SK-N-SH (cell line): ENCODE measurements around the gene GPR107. TPM values are rescaled to one million over a fixed set of nuclear protein-coding genes. Genes with fewer than 3 reads are reported as not detected.
A peak's percentile ranks its signal among the peaks of the same experiment; 100 is the strongest.

ENCODE experiments used
- CTCF ChIA-PET: fragments of 300-600, 350-600 bp; formaldehyde crosslinking; extraction: SDS; loops from one replicate; lab custom pipeline; 2021; lab: Yijun Ruan, JAX
- POLR2A ChIA-PET: fragments of 350-600 bp; sonication (Branson Sonifier 250); formaldehyde crosslinking; extraction: SDS; loops from one replicate; lab custom pipeline; 2020; ENCODE audit warnings: antibody characterized with exemption, inconsistent platforms; lab: Yijun Ruan, JAX
- DNase-seq: peaks from one replicate; pipeline ENCODE4 v3.0.0; 2012
- H2AFZ ChIP-seq: fragments of 200-600 bp; sonication (generic); 2 replicates; pipeline ENCODE4 v1.8.1; 2016; ENCODE audit warnings: antibody characterized with exemption, mild to moderate bottlenecking, low read depth
- H3F3A ChIP-seq: fragments of 200-600 bp; sonication (generic); replicated peaks from 2 replicates; pipeline ENCODE3; 2016; ENCODE audit warnings: antibody characterized with exemption, mild to moderate bottlenecking; ENCODE audit not compliant: insufficient read depth
- H3K27ac ChIP-seq, 2 experiments: fragments of 200-500 bp in 1 of 2; fragments of 200-600 bp in 1 of 2; sonication (Bioruptor generic) in 1 of 2; sonication (generic), shearing (Covaris generic) in 1 of 2; 2 replicates each; pipeline versions ENCODE4 v1.5.1 to v1.6.1; 2014 to 2016; ENCODE audit warnings: low read depth in 2 of 2, inconsistent platforms in 1 of 2, low read length in 1 of 2, mild to moderate bottlenecking in 1 of 2, mixed read lengths in 1 of 2
- H3K27me3 ChIP-seq: fragments of 200-600 bp; sonication (generic), shearing (Covaris generic); 2 replicates; pipeline ENCODE4 v1.6.1; 2016; ENCODE audit warnings: mixed run types; ENCODE audit not compliant: insufficient read depth
- H3K36me3 ChIP-seq, 2 experiments: fragments of 200-500 bp in 1 of 2; fragments of 200-600 bp in 1 of 2; sonication (Bioruptor generic) in 1 of 2; sonication (generic) in 1 of 2; replicated peaks in 1 of 2; 2 replicates each; pipeline versions ENCODE3 to v1.5.1; 2014 to 2016; ENCODE audit warnings: low read length in 1 of 2, mild to moderate bottlenecking in 1 of 2; ENCODE audit not compliant: insufficient read depth in 2 of 2, control insufficient read depth in 1 of 2
- H3K4me1 ChIP-seq, 2 experiments: fragments of 200-500 bp in 1 of 2; fragments of 200-600 bp in 1 of 2; sonication (Bioruptor generic) in 1 of 2; sonication (generic), shearing (Covaris generic) in 1 of 2; 2 replicates each; pipeline versions ENCODE4 v1.5.1 to v1.6.1; 2014 to 2016; ENCODE audit warnings: low read depth in 1 of 2, low read length in 1 of 2, mixed run types in 1 of 2; ENCODE audit not compliant: insufficient read depth in 2 of 2, control insufficient read depth in 1 of 2
- H3K4me2 ChIP-seq: fragments of 200-600 bp; sonication (generic), shearing (Covaris generic); 2 replicates; pipeline ENCODE4 v1.6.1; 2017; ENCODE audit warnings: mixed run types
- H3K4me3 ChIP-seq, 2 experiments: fragments of 200-500 bp in 1 of 2; fragments of 200-600 bp in 1 of 2; sonication (Bioruptor generic) in 1 of 2; sonication (generic), shearing (Covaris generic) in 1 of 2; 2 replicates each; pipeline versions ENCODE4 v1.5.1 to v1.8.1; 2014 to 2016; ENCODE audit warnings: low read depth in 2 of 2, inconsistent platforms in 1 of 2, low read length in 1 of 2, mild to moderate bottlenecking in 1 of 2, mixed read lengths in 1 of 2, moderate library complexity in 1 of 2
- H3K79me2 ChIP-seq: fragments of 200-600 bp; sonication (generic); 2 replicates; pipeline ENCODE4 v1.8.1; 2017; ENCODE audit warnings: mild to moderate bottlenecking; ENCODE audit not compliant: insufficient read depth
- H3K9ac ChIP-seq: fragments of 200-600 bp; sonication (generic); 2 replicates; pipeline ENCODE4 v1.6.1; 2017; ENCODE audit warnings: mixed run types
- H3K9me2 ChIP-seq: fragments of 200-600 bp; sonication (generic); 2 replicates; pipeline ENCODE4 v1.6.1; 2017; ENCODE audit warnings: mixed run types
- H3K9me3 ChIP-seq: fragments of 200-600 bp; sonication (generic); 2 replicates; pipeline ENCODE4 v1.6.1; 2017; ENCODE audit warnings: mixed run types, mild to moderate bottlenecking, moderate library complexity
- H4K20me1 ChIP-seq: fragments of 200-600 bp; sonication (generic); 2 replicates; pipeline ENCODE4 v1.6.1; 2017; ENCODE audit warnings: mild to moderate bottlenecking, mixed run types; ENCODE audit not compliant: insufficient read depth
- CHD2 ChIP-seq: fragments of 150-350 bp; IDR thresholded peaks from 2 replicates; pipeline ENCODE4 v1.6.1; 2018; ENCODE audit warnings: low read length; ENCODE audit not compliant: partially characterized antibody
- EP300 ChIP-seq, 2 experiments: IDR thresholded peaks; 2 replicates each; pipeline versions ENCODE4 v1.4.0 to v1.6.1; 2012; ENCODE audit warnings: borderline replicate concordance in 1 of 2, low read depth in 1 of 2, low read length in 1 of 2
- FOXJ3 ChIP-seq: sonication (generic); formaldehyde crosslinking; IDR thresholded peaks from 2 replicates; pipeline ENCODE4 v1.5.1; 2020; ENCODE audit warnings: mild to moderate bottlenecking, missing genetic modification reagents
- JUND ChIP-seq: IDR thresholded peaks from 2 replicates; pipeline ENCODE4 v1.4.0; 2012
- MXI1 ChIP-seq: IDR thresholded peaks from 2 replicates; pipeline ENCODE4 v1.6.1; 2012; ENCODE audit warnings: mild to moderate bottlenecking, low read depth, low read length, improper control_type of control experiment
- NFIC ChIP-seq: IDR thresholded peaks from 2 replicates; pipeline ENCODE4 v1.4.0; 2012; ENCODE audit warnings: borderline replicate concordance
- POLR2AphosphoS5 ChIP-seq: IDR thresholded peaks from 2 replicates; pipeline ENCODE4 v1.6.1; 2012; ENCODE audit warnings: low read depth, low read length
- RCOR1 ChIP-seq: fragments of 150-350 bp; IDR thresholded peaks from 2 replicates; pipeline ENCODE4 v1.6.1; 2017; ENCODE audit warnings: antibody characterized with exemption, low read length
- WGBS: methylation state at CpG from one replicate; pipeline ENCODE4 v1.1.6; 2017; ENCODE audit warnings: low lambda C conversion rate; 5-methylcytosine and 5-hydroxymethylcytosine counted together
- polyA plus RNA-seq, 3 experiments: library from polyadenylated mRNA; depleted of rRNA; stranded (reverse); fragments of >200 nt; gene quantifications; 2 replicates each; pipeline ENCODE4 v1.2.3, GENCODE V29; 2012
- TF ChIP-seq, protein P1 (sequence below): IDR thresholded peaks from 2 replicates; pipeline ENCODE4 v1.4.0; 2012; ENCODE audit warnings: low read depth

GPR107 gene
- polyA plus RNA-seq, 1 of the 3 experiments (the other 2 are of a cell fraction), result 23.0 TPM

DNA sequence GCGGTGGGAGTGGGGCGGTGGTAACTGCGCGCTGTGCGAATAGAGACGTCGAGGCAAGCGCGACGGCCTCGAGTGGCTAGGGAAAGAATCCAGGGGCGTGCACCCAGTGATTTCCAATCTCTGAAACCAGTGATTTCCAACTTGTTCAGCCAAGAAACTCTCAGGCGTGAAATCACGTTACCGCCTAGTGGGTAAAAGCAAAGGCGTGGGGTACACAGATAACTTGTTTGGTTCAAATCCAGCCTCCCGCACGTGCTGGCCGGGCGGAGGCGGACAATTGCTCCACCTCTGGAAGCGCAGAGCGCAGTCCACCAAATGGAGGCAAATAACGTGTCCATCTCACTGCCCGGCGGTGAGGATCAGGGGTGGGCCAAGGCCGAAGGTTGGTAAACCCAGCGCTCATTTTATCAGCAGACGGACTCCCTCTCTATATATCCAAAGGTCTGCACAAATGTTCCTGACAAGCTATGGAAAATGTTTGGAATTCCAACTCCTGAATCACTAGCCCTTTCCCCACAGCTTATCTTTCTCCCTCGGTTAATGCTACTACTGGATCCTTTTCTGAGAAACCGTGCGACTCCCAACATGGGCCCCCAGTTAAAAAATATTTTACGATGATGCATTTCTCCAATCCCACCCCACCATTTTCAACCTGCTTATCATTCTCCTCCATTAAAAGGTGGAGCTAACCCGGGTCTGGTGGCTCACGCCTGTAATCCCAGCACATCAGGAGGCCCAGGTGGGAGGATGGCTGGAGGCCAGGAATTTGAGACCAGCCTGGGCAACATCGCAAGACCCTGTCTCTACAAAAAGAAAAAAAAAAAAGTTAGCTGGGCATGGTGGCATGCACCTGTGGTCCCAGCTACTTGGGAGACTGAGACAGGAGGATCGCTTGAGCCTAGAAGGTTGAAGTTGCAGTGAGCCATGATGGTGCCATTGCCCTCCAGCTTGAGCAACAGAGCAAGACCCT is 9.8 kb upstream of the GPR107 start:
- H3K27ac ChIP-seq, result peak overlapping the region; percentile 68 to 77
- POLR2A ChIA-PET, result interaction anchor here (1.2 to 1.6 kb wide), 2 partner anchors 9 to 10 kb away, joined by 3 to 5 read pairs; partner anchors contain the start of gene GPR107
- CTCF ChIA-PET, result interaction anchor here (0.8 to 1.0 kb wide), 3 partner anchors 10 to 30 kb away, joined by 3 to 4 read pairs (median 3); partner anchors contain the start of gene GPR107
- no peaks in the 10 kb centered on the region for H3K36me3 ChIP-seq
- peak overlapping the region; percentile 77 for H3K4me2 ChIP-seq
- no peaks in the 10 kb centered on the region for H3K9me3 ChIP-seq
- no peaks in the 10 kb centered on the region for H3K9me2 ChIP-seq
- peak overlapping the region; percentile 52; the same call in 1 of the 2 replicates for H3K9ac ChIP-seq
- H4K20me1 ChIP-seq, result peaks cover 24% of the 10 kb centered on the region
- H3F3A ChIP-seq, result peaks cover 20% of the 10 kb centered on the region
- no peaks in the 10 kb centered on the region for H3K27me3 ChIP-seq
- peak overlapping the region; percentile 87 for H2AFZ ChIP-seq
- peak overlapping the region; percentile 56 to 85 for H3K4me3 ChIP-seq
- peaks cover 34% of the 10 kb centered on the region for H3K79me2 ChIP-seq
- TF ChIP-seq POLR2AphosphoS5, result no peak
- TF ChIP-seq, protein P1, sequence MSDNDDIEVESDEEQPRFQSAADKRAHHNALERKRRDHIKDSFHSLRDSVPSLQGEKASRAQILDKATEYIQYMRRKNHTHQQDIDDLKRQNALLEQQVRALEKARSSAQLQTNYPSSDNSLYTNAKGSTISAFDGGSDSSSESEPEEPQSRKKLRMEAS, result 0 out of 2 replicates have a peak, but pooled peaks have one; percentile 9
- DNase-seq, result peak; percentile 42
- peaks cover 12% of the 10 kb centered on the region in 2 experiments; a peak in 3 of 4 replicates for H3K4me1 ChIP-seq
- WGBS, result 67% methylated on average over 35 of the region's 37 CpGs

DNA sequence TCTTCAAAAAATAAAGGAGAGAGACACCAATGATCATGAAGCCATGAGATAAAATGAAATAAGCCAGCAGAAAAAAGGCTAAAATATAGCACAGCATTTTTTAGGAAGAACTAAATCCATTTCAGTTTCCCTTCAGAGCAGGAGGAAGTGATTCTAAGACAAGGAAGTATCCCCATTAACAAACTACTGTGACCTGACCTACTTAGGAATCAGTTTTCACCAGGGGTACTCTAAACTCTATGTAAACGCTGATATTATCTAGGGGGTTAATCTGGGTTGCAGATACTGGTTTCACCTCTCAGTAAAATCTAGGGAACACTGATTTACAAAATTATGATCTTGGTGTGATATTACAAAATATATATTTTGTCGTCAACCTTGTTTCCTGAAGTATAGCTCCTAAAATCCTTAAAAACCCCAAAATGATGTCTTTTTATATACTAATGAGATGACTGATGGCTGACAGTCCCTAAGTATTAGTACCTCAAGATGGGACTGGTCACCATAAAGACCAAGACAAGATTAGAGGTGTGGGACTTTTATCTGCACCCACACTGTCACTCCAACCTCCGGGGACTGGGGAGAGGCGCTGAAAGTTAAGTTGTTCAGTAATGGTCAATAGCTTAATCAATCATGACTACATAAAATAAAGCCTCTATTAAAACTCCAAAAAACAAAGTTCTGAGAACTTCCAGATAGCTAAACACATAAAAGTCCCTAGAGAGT is 7.8 kb upstream of the GPR107 start:
- CTCF ChIA-PET, result interaction anchor here (1.0 kb wide), 1 partner anchor 905 kb away, joined by 3 read pairs; no protein-coding TSS in a partner anchor
- H3K9me3 ChIP-seq, result no peaks in the 10 kb centered on the region
- H3K9me2 ChIP-seq, result no peaks in the 10 kb centered on the region
- peaks cover 33% of the 10 kb centered on the region for H3F3A ChIP-seq
- DNase-seq, result no peak
- no peak overlapping the region for H3K4me3 ChIP-seq
- POLR2A ChIA-PET, result no interaction called here
- 98% methylated on average over 4 of the region's 4 CpGs for WGBS
- H3K27me3 ChIP-seq, result no peaks in the 10 kb centered on the region
- peaks cover 10% of the 10 kb centered on the region for H4K20me1 ChIP-seq
- peaks cover 4 to 11% of the 10 kb centered on the region in 2 experiments; a peak in 3 of 4 replicates for H3K4me1 ChIP-seq
- H3K4me2 ChIP-seq, result no peak overlapping the region
- peaks cover 15% of the 10 kb centered on the region for H3K79me2 ChIP-seq
- no peak overlapping the region for H2AFZ ChIP-seq
- TF ChIP-seq FOXJ3 (CRISPR knock-in tag) (no peak), MXI1 (no peak)
- no peak overlapping the region; a peak in 1 of 4 replicates for H3K27ac ChIP-seq
- H3K9ac ChIP-seq, result no peak overlapping the region
- H3K36me3 ChIP-seq, result no peaks in the 10 kb centered on the region

DNA sequence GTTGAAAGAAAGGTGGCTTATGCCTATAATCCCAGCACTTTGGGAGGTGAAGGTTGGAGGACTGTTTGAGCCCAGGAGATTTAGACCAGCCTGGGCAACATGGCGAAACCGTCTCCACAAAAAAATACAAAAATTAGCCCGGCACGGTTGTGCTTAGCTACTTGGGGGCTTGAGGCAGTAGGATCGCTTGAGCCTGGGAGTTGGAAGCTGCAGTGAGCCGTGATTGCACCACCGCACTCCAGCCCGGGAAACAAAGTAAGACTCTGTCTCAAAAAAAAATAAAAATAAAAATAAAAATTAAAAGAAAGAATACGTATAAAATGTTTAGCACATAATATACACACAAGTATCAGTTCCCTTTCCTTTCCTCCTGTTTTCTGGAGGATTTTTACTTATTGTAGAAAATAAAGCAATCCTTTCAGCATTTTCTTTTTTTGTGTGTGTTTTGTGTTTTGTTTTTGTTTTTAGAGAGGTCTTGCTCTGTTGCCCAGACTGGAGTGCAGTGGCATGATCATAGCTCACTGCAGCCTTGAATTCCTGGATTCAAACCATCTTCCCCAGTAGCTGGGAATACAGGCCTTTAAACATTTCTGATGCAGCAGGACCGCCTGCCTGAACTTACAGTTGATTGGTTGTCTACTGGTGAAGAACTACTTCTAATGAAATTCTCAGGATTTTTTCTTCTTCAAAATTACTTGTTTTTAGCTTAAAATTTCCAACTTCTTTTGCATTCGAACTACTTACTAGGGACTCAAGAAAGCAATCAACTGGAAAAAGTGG is 4.1 kb upstream of the GPR107 start:
- no peaks in the 10 kb centered on the region for H3K27me3 ChIP-seq
- ChIA-PET POLR2A (interaction anchor here (0.6 kb wide), 1 partner anchor 125 kb away, joined by 3 read pairs; no protein-coding TSS in a partner anchor), CTCF (interaction anchor here (1.2 kb wide), 1 partner anchor 9 kb away, joined by 3 read pairs; no protein-coding TSS in a partner anchor)
- H2AFZ ChIP-seq, result no peak overlapping the region
- peaks cover 35% of the 10 kb centered on the region for H3K79me2 ChIP-seq
- no peaks in the 10 kb centered on the region for H3K9me2 ChIP-seq
- H3K4me2 ChIP-seq, result no peak overlapping the region
- no peaks in the 10 kb centered on the region for H3K36me3 ChIP-seq
- no peak overlapping the region for H3K27ac ChIP-seq
- H3K9ac ChIP-seq, result no peak overlapping the region
- H3K4me3 ChIP-seq, result no peak overlapping the region
- TF ChIP-seq CHD2 (no peak), RCOR1 (no peak), NFIC (no peak), EP300 (IDR thresholded peaks at IDR 0.05; ENCODE audit: borderline replicate concordance in 1 of 2, low read depth in 1 of 2, low read length in 1 of 2) (no peak), JUND (no peak)
- H3K4me1 ChIP-seq, result peaks cover 8 to 20% of the 10 kb centered on the region in 2 experiments; a peak in 3 of 4 replicates
- no peak for DNase-seq
- no peaks in the 10 kb centered on the region for H4K20me1 ChIP-seq
- H3K9me3 ChIP-seq, result no peaks in the 10 kb centered on the region
- peaks cover 36% of the 10 kb centered on the region for H3F3A ChIP-seq
- 90% methylated on average over 11 of the region's 11 CpGs for WGBS
